ENCODE measurements around the gene PCDHA10.

GRCh38 chr5:140855772-140856674, at the start of gene PCDHA10:
- TF ChIP-seq CTCF (conservative IDR thresholded peaks at IDR 0.05; ENCODE audit: low read depth, low read length) (peak; percentile 61), EZH2 (IDR thresholded peaks at IDR 0.05; ENCODE audit: borderline replicate concordance, low read depth, low read length, poor library complexity, severe bottlenecking) (no peak)
